Inflammatory macrophage treated with lipopolysaccharide for 1 hour (primary cell): ENCODE results near the gene RPS6KA1.
A peak's percentile ranks its signal among the peaks of the same experiment; 100 is the strongest.

Experiments used
- DNase-seq, 2 donors: peaks; one replicate each; pipeline ENCODE4 v3.0.0-alpha.2; 2020 to 2022

RPS6KA1 gene

GRCh38 chr1:26533951-26534509 is 4.5 kb downstream of the RPS6KA1 start:
- DNase-seq: no peak

- DNase-seq: no peak
Observed at GRCh38 chr1:26535201-26535600, 5.6 kb downstream of the RPS6KA1 start.

- DNase-seq: no peak
Observed at GRCh38 chr1:26536081-26536480, 6.5 kb downstream of the RPS6KA1 start.

GRCh38 chr1:26536521-26536920 is 7.0 kb downstream of the RPS6KA1 start:
- DNase-seq: no peak

GRCh38 chr1:26537951-26538352 is 8.4 kb downstream of the RPS6KA1 start:
- peak; percentile 70 to 82 for DNase-seq

- peak; percentile 34 to 66 for DNase-seq
Observed at GRCh38 chr1:26538480-26539412, 9.2 kb downstream of the RPS6KA1 start.

- DNase-seq: no peak
Observed at GRCh38 chr1:26539722-26540121, 10.2 kb downstream of the RPS6KA1 start.

GRCh38 chr1:26540351-26540750 is 10.8 kb downstream of the RPS6KA1 start:
- DNase-seq: no peak

- no peak for DNase-seq
Observed at GRCh38 chr1:26541431-26541815, 11.9 kb downstream of the RPS6KA1 start.

- DNase-seq: peak; percentile 97 to 100
Observed at GRCh38 chr1:26541816-26542711, 12.5 kb downstream of the RPS6KA1 start.

- peak in 1 of 2 donors; percentile 56 for DNase-seq
Observed at GRCh38 chr1:26542771-26543451, 13.3 kb downstream of the RPS6KA1 start.

- no peak for DNase-seq
Observed at GRCh38 chr1:26543462-26543861, 13.9 kb downstream of the RPS6KA1 start.

GRCh38 chr1:26544126-26544525 is 14.6 kb downstream of the RPS6KA1 start:
- DNase-seq: no peak

- DNase-seq: no peak
Observed at GRCh38 chr1:26545969-26546323, 16.4 kb downstream of the RPS6KA1 start.

GRCh38 chr1:26546375-26546774 is 16.8 kb downstream of the RPS6KA1 start:
- DNase-seq: no peak

GRCh38 chr1:26546819-26547218 is 17.3 kb downstream of the RPS6KA1 start:
- no peak for DNase-seq

- DNase-seq: no peak
Observed at GRCh38 chr1:26548841-26549240, 19.3 kb downstream of the RPS6KA1 start.

- no peak for DNase-seq
Observed at GRCh38 chr1:26550946-26551345, 21.4 kb downstream of the RPS6KA1 start.

GRCh38 chr1:26552720-26553119 is 23.2 kb downstream of the RPS6KA1 start:
- DNase-seq: no peak

GRCh38 chr1:26553942-26554682 is 24.6 kb downstream of the RPS6KA1 start:
- peak; percentile 86 to 94 for DNase-seq

GRCh38 chr1:26554781-26555180 is 25.2 kb downstream of the RPS6KA1 start:
- DNase-seq: no peak

- peak in 1 of 2 donors; percentile 58 for DNase-seq
Observed at GRCh38 chr1:26555550-26555981, 26.0 kb downstream of the RPS6KA1 start.
